ENCODE measurements around the gene ASPM. TPM values are rescaled to one million over a fixed set of nuclear protein-coding genes. Genes with fewer than 3 reads are reported as not detected.

The ASPM gene
- total RNA-seq, 4 donors from 2014 or later: 2.8 to 7.0 (median 4.2) TPM

DNA sequence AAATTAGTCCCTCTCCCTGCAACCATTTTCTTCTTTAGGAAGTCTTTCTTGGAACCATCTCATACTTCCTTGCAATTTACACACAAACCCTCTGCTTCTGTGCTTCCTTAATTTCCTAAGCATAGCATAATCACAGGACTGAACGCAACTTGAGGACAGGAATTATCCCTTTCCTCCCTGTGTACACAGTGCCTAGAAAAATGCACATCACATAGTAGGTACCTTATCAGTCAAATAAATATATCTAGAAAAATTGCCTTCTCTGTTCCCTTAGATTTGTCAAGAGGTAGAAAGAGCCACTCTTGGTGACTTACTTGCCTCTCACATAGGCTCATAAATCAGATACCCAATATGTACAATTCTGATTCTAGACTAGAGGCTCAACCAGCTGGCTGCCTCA, 4.9 kb downstream of the ASPM start:
- intact Hi-C loops (cut with DNase I; ENCODE audit: low total_unique reads): loop anchor here (10.0 kb wide), 1 partner anchor 297 kb away; no protein-coding TSS in a partner anchor
- WGBS, 2 donors: 93 to 94% methylated on average over 1 of the region's 1 CpG
- no peak overlapping the region for H3K4me3 ChIP-seq (ENCODE audit: low read depth, poor library complexity, severe bottlenecking)
- TF ChIP-seq POLR2A (IDR thresholded peaks at IDR 0.05): no peak
- TF ChIP-seq CTCF (IDR thresholded peaks at IDR 0.05): no peak
- no peak for DNase-seq (ENCODE audit: low spot score in 2 of 2)

DNA sequence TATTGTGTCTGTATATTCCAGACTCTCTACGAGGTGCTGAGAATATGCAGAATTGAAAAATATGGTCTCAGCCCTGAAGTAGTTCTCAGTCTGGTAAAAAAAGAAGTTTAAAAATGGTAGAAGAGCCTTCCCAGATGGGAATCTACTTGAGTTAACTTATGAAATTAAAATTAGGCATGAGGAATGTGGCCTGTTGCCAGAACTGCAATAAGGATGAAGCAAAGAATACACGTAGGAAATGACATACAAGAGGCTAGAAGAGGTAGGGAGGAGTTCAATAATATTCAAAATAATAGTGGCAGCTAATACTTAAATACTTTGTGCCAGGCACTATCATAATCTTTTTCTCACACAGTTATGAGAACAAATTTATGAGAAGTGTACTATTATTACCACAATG, 6.3 kb downstream of the ASPM start:
- TF ChIP-seq CTCF (IDR thresholded peaks at IDR 0.05) (no peak), POLR2A (IDR thresholded peaks at IDR 0.05) (no peak)
- H3K4me3 ChIP-seq (ENCODE audit: low read depth, poor library complexity, severe bottlenecking): no peak overlapping the region
- 67 to 68% methylated on average over 2 of the region's 2 CpGs for WGBS, 2 donors
- intact Hi-C loops (cut with DNase I; ENCODE audit: low total_unique reads): loop anchor here (10.0 kb wide), 1 partner anchor 295 kb away; no protein-coding TSS in a partner anchor
- no peak for DNase-seq (ENCODE audit: low spot score in 2 of 2)

DNA sequence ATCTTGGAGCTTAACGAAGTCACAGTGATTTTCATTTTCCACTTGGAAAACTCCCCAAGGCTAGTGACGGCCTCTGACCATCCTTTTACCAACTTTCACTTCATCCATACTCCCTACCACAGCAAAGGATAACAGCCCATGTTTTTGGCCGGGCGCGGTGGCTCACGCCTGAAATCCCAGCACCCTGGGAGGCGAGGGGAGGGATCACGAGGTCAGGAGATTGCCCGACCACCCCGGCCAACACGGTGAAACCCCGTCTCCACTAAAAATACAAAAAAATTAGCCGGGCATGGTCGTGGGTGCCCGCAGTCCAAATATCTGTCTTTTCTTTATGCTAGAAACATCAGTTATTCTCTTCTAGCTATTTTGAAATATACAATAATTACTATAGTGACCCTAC, 7.3 kb downstream of the ASPM start:
- no peak for DNase-seq (ENCODE audit: low spot score in 2 of 2)
- intact Hi-C loops (cut with DNase I; ENCODE audit: low total_unique reads): no loop called here
- 93 to 94% methylated on average over 15 of the region's 15 CpGs for WGBS, 2 donors
- TF ChIP-seq CTCF (IDR thresholded peaks at IDR 0.05) (no peak), POLR2A (IDR thresholded peaks at IDR 0.05) (no peak)
- no peak overlapping the region for H3K4me3 ChIP-seq (ENCODE audit: low read depth, poor library complexity, severe bottlenecking)

- intact Hi-C loops (cut with DNase I; ENCODE audit: low total_unique reads): no loop called here
- DNase-seq (ENCODE audit: low spot score in 2 of 2): no peak
- TF ChIP-seq POLR2A (IDR thresholded peaks at IDR 0.05) (no peak), CTCF (IDR thresholded peaks at IDR 0.05) (no peak)
- 80 to 82% methylated on average over 7 of the region's 7 CpGs for WGBS, 2 donors
- no peak overlapping the region for H3K4me3 ChIP-seq (ENCODE audit: low read depth, poor library complexity, severe bottlenecking)
Observed at GRCh38 chr1:197137322-197137721, 9.1 kb downstream of the ASPM start.

DNA sequence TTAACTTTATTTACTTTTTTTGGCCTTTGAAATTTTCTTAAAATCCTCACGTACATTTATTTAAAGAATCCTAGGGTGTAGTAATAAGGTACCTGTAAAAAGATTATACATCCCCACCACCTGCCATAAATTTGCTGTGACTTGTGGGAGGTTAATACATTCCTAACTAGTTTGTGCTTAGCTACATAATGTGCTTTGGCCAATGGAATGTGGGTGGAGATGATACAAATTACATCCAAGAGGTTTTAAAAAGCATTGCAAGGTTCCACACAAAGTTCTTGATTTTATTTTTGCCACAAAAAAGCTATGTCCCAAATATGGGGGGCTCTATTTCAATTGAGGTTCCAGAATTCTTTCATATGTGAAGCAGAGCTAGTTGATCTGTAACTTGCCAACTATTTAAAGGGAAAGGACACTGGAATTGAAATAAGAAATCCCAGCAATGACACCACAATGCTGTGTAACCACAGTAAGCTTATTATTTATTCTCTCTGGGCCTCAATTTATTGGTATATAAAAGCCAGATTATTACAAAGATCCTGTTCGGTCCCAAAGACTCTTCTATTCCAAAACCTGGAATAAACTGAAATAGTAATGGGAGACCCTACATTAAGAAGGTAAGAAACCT, 15.7 kb downstream of the ASPM start:
- intact Hi-C loops (cut with DNase I; ENCODE audit: low total_unique reads): no loop called here
- TF ChIP-seq CTCF (IDR thresholded peaks at IDR 0.05) (no peak), POLR2A (IDR thresholded peaks at IDR 0.05) (no peak)
- WGBS, 2 donors: 61 to 64% methylated on average over 2 of the region's 2 CpGs
- DNase-seq (ENCODE audit: low spot score in 2 of 2): no peak
- H3K4me3 ChIP-seq (ENCODE audit: low read depth, poor library complexity, severe bottlenecking): no peak overlapping the region

GRCh38 chr1:197129698-197130097, 16.8 kb downstream of the ASPM start:
- WGBS, 2 donors: 62 to 81% methylated on average over 2 of the region's 2 CpGs
- TF ChIP-seq CTCF (IDR thresholded peaks at IDR 0.05): no peak
- no peak for TF ChIP-seq POLR2A (IDR thresholded peaks at IDR 0.05)
- DNase-seq (ENCODE audit: low spot score in 2 of 2): no peak
- intact Hi-C loops (cut with DNase I; ENCODE audit: low total_unique reads): no loop called here
- no peak overlapping the region for H3K4me3 ChIP-seq (ENCODE audit: low read depth, poor library complexity, severe bottlenecking)
